GM18507 (cell line): Measurements from ENCODE around the gene PBX2.
"Not testable (repeated sequence)": the region's sequence is repeated elsewhere in the genome, so short reads cannot be mapped to it uniquely, and the experiment has no call there.

Source experiments
- DNase-seq: peaks from one replicate; pipeline ENCODE4 v3.0.0; 2011; ENCODE audit warnings: low read depth; ENCODE audit not compliant: insufficient read length; ENCODE audit errors: extremely low spot score
- FAIRE-seq: peaks from 2 replicates; lab custom pipeline; 2011; peaks lifted over from hg19 to GRCh38; lab: Jason Lieb, UNC

Gene PBX2

DNA sequence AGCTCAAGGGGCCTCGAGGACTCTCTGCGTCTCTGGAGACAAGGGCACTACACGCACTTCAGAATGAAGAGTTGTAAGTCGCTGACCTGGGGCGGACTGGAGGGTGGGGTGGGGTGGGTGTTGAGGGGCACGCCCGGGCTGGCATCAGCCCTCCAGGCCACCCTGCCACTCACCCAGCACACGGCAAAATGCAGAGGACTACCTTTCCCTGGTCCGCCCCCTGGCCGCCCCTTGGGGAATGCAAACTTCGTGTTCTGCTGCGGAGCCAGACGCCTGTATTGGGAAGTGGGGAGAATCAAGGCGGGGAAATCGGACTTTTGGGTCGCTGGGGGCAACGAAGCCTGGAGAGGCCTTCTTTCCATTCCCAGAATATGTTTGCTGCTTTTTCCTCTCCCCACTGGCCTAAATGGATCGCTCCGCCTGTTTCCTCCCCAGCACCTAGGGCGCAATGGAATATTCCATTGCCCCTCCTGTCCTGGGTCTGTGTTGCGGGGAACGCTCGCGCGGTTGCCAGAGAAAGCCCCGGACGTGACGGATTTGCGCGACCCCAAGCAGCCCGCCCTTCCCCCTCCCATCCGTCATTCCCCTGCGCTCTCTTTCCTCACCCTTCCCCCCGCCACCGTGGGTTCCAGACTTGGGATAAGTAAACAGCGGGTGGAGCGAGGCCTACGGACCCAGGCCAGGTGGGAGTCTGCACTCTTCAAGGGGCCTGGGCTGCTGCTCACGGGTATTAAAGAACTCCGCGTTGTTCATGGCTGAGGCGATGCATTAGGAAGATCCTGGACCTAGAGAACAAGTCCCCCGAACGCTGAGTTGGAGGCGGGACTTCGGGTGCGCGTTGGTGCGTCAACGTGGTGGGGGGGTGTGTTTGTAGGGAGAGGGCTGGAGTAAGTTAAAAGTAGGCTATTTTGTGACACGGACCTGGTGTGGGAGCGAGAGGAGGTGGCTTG lies 36.2 kb downstream of the PBX2 start, which contains the start of gene PPT2:
TSS of gene PPT2 (plus strand) at position 578 of the 950 bp plus-strand sequence. CDS start 454 bp downstream, outside the sequence.
- DNase-seq (no peak), FAIRE-seq (no peak)

DNA sequence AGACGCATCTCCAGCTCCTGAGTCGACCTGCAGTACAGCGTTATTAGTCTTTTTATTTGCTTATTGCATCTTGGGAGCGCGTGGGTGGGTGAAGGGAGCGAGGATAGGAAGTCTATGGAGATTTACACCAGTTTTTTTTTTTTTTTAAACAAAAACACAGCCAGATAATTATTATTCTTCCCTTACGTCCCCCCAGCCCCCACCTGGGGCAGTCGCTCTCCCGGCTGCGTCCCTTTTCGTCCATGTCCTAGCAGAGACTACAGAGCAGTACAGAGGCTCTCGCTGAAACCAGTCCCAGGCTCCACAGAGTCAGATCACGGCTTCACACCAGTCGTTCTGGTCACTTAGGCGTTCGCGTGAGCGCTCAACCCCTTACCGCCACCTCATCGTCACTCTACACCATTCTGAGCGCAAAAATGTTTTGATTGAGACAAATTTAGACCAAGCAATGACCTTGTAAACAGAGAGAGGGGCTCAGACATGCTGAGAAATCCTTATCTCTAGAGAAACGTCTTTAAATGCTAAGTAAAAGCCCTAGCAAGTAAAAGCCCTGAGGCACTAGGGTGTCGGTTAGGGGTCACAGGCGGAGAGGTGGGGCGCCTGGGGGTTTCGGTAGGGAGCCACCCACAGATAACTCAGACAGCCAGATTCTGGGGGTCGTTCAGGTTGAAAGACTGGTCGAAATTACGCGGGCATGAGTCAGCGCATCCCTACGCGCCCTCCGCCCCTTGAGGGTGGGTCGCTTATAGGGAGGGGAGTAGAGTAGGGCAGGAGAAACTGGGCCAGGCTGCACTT lies 37.0 kb downstream of the PBX2 start:
- no peak for FAIRE-seq
- DNase-seq, result no peak

GRCh38 chr6:32151863-32152768 lies 37.9 kb downstream of the PBX2 start, which contains the start of gene PRRT1:
PRRT1 (minus strand) TSS chr6:32151939; CDS start chr6:32151827, 112 bp downstream.
- FAIRE-seq (no peak), DNase-seq (no peak)

DNA sequence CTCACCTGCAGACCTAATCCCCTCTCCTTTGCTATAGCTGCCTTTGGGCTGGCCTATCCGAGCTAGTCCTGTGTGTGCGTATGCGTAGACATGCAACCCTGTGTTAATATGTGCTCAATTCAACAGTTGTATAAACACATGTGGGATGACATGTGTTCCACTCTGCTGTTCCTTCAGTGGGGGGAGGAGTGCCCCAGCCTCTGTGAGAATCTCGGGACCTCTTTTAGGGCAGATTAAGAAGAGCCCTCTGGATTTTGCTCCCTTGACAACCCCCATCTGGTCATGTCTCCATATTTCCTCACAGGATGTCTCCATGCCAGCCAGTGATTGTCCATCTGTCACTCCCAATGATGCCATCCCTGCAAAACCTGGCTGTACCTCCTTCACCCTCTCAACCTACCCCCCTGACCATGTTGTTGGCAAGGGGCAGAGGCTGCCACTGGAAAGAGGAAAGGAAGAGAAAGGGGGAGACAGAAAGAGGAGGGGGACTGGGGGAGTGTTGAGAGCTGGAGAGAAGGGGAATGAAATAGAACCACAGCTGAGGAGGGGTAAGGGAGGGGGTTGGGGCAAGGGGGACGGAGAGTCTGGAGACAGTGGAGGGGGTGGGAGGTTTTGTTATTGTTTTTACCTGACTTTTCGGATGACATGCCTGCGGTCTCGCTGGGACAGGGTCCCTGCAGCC lies 38.7 kb downstream of the PBX2 start:
- no peak for FAIRE-seq
- no peak for DNase-seq

DNA sequence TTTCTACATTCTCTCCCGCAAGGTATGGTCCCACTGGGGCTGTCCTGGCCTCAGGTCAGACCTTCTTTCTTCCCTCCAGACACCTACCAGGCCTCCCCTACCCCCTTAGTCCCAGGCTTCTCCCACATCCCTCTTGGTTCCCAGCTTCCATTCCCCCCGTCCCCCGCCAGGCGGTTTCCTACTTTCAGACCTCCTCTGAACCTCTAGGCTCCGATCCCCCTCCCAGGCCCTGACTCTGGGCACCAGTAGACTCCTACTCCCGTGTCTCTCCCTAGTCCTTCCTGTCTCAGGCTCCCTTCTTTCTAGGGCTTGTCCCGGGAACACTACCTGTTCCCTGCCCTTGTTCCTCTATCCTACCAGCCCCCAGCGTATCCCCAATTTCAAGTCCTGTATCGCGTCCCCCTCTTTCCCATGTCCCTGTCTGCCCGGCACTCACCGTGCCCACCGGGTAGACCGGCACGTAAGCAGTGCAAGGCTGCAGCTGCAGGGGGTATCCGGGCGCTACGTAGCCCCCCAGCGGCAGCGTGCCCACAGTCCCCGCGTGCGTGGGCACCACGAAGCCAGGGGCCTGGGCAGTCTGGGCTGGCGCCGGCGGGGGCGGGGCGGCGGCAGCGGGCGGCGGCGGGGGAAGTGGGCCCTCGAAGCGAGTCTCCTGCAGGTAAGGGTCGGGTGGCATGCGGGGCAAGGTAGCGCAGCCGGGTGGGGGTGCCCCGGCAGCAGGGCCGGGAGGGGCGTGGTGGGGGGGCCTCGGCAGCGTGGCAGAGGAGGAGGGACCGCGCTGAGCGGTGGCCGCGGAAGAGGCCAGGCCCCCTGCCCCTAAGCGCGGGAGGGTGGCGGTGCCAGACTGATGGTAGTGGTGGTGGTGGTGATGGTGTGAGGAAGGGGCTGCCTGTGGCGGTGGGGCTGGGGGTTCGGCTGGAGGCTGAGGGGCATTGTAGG lies 39.8 kb downstream of the PBX2 start:
- FAIRE-seq (no peak), DNase-seq (no peak)

GRCh38 chr6:32149092-32149755 lies 40.8 kb downstream of the PBX2 start:
- DNase-seq, result no peak
- no peak for FAIRE-seq

DNA sequence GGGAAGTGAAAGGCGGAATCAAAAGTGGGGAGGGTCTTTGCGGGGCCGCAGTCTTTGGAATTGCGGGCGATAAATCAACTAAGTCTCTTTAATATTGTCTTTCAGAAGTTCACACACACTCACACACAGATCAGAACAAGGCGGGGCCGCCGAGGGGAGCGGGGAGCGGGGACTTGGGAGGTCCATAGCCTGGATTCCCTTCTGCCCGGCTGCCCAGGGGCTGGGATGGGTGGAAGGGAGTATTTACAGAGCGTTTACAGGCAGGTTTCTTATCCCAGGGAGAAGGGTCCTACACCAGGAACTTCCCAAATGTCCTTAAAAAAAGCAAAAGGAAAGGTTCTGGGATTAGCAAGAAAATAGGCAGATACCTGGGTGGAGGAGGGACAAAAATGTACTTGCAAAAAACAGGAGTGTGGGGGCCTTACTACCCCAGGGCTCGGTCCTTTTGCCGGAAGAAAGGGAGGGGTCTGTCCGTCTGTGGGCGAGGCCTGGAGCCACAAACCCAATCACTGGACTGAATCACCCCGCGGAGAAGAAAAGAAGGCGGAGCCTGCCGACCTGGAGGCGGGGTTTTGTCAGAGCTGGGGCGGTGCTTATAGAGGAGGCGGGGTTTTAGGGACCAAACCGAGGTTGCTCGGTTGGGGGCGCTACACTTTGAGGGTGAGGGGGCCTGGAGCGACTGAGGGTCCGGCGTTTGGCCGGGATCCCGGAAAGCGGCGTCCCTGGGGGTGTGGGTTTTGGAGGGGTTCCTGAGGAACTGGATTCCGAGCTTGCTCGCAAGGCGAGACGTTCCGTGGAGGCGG lies 41.5 kb downstream of the PBX2 start:
- FAIRE-seq, result no peak
- no peak for DNase-seq

GRCh38 chr6:32147401-32148132 lies 42.4 kb downstream of the PBX2 start:
- no peak for FAIRE-seq
- DNase-seq, result no peak

DNA sequence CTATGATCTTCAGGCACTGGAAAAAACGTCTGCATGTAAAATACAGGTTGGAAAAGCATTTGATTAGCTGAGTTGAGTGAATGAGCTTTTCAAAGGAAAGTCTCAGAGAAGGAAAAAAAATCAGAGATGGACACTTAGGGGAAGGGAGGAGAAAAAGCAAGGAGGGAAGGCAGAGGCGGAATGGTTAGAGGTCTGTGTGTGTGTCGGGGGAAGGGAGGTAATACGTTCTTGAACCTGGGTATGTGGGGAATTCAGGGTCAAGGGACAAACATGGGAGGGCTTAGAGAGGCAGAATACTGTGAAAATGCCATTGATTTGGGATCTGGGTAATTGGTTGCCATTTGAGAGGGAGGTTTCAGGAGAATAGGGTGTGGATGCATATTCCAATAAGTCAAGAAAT lies 43.3 kb downstream of the PBX2 start:
- no peak for FAIRE-seq

DNA sequence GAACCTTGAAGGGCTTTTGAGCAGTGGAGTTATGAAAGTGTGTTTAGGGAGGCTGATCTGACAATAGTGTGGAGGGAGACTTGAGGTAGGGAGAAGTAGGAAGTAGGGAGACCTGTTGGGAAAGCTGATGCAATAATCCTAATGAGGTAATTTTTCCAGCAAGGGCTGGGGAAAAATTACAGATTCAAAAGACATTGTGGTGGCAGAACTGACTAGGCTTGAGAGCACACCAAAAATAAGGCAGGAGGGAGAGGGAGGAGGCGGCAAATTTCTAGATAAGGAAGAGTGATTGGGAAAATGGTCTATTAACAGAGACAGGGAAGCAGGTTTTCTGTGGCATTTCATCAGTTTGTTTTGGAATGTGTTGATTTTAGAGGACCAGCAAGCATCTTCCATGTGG lies 43.7 kb downstream of the PBX2 start:
- FAIRE-seq (no peak), DNase-seq (no peak)

More for the DNA sequence above, 43.3 kb downstream of the PBX2 start:
- DNase-seq, result no peak

DNA sequence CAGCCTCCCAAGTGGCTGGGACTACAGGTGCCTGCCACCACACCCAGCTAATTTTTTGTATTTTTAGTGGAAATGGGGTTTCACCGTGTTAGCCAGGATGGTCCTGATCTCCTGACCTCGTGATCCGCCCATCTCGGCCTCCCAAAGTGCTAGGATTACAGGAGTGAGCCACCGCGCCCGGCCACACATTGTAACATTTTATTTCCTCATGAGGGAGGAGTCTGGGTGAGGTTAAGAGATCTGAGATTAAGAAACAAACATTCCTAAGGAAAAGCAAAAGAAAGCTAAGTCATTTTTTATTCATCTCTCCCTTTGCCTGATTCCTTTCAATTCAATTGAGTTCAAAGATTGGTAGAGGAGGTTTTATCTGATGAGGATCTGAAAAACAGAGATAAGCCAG lies 45.8 kb downstream of the PBX2 start:
- FAIRE-seq, DNase-seq: not testable (repeated sequence)

- DNase-seq, result no peak
- FAIRE-seq, result no peak
These were observed 49.5 kb downstream of the PBX2 start for GRCh38 chr6:32140420-32141046.

GRCh38 chr6:32139590-32139989 lies 50.4 kb downstream of the PBX2 start:
- no peak for FAIRE-seq
- no peak for DNase-seq

DNA sequence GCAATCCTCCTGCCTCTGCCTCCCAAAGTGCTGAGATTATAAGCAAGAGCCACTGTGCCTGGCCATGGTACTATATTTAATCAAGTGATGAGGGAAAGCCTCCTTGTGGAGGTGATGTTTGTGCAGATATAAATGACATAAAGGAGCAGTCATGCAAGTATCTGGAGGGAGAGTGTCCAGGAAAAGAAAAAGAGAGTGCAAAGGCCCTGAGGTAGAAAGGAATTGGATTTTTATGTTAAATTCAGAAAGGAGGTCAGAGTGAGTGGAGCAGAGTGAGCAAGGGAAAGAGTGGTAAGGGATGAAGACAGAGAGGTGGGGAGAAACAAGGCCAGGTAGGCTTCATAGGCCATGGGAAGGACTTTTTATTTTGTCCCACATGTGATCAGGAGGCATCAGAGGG lies 52.5 kb downstream of the PBX2 start:
- DNase-seq (no peak), FAIRE-seq (no peak)
